OCI-LY7 (cell line): ENCODE data around the gene PALLD. TPM values are rescaled to one million over a fixed set of nuclear protein-coding genes. Genes with fewer than 3 reads are reported as not detected.
"Not testable (repeated sequence)": the region's sequence is repeated elsewhere in the genome, so short reads cannot be mapped to it uniquely, and the experiment has no call there.

ENCODE experiments used
- BruUV-seq: library from RNA; stranded (reverse); fragments of 400-500 nt; replicated peaks from 2 replicates; lab custom pipeline; 2021; lab: Mats Ljungman, UMichigan
- CTCF ChIA-PET: fragments of 300-600 bp; sonication (Branson Sonifier 250); formaldehyde crosslinking; loops from one replicate; lab custom pipeline; 2022; ENCODE audit warnings: antibody characterized with exemption; ENCODE audit not compliant: unreplicated experiment; lab: Charles Lee
- POLR2A ChIA-PET: fragments of 300-600 bp; sonication (Branson Sonifier 250); formaldehyde crosslinking; loops from one replicate; lab custom pipeline; 2022; ENCODE audit warnings: antibody characterized with exemption; lab: Charles Lee
- DNase-seq: peaks from one replicate; pipeline ENCODE4 v3.0.0-alpha.2; 2015; ENCODE audit warnings: low spot score
- H2AFZ ChIP-seq: fragments of 200-600 bp; sonication (generic), shearing (Covaris generic); 2 replicates; pipeline ENCODE4 v1.6.1; 2014; ENCODE audit warnings: mild to moderate bottlenecking, antibody characterized with exemption, low read length, moderate library complexity
- H3K27ac ChIP-seq: fragments of 200-600 bp; sonication (generic); 2 replicates; pipeline ENCODE4 v1.5.1; 2014; ENCODE audit warnings: mixed run types, low read depth, mild to moderate bottlenecking, moderate library complexity, low read length, inconsistent platforms; ENCODE audit not compliant: poor library complexity, severe bottlenecking
- H3K36me3 ChIP-seq: fragments of 200-600 bp; sonication (generic); 2 replicates; pipeline ENCODE4 v1.6.1; 2014; ENCODE audit warnings: mild to moderate bottlenecking, antibody characterized with exemption, low read length, moderate library complexity, mixed read lengths; ENCODE audit not compliant: insufficient read depth
- H3K4me1 ChIP-seq: fragments of 200-600 bp; sonication (generic); 2 replicates; pipeline ENCODE4 v1.5.1; 2014; ENCODE audit warnings: mild to moderate bottlenecking, low read length; ENCODE audit not compliant: insufficient read depth, poor library complexity, severe bottlenecking
- H3K4me2 ChIP-seq: fragments of 200-600 bp; sonication (generic); 2 replicates; pipeline ENCODE4 v1.6.1; 2014; ENCODE audit warnings: mild to moderate bottlenecking, low read length
- H3K4me3 ChIP-seq: fragments of 200-600 bp; sonication (generic); 2 replicates; pipeline ENCODE4 v1.5.1; 2014; ENCODE audit warnings: mild to moderate bottlenecking, low read depth, low read length; ENCODE audit not compliant: poor library complexity, severe bottlenecking
- H3K79me2 ChIP-seq: fragments of 200-600 bp; sonication (generic); 2 replicates; pipeline ENCODE4 v1.6.1; 2016; ENCODE audit warnings: low read depth, mild to moderate bottlenecking, low read length, moderate library complexity, mixed read lengths; ENCODE audit not compliant: insufficient read depth
- H3K9me2 ChIP-seq: fragments of 200-600 bp; sonication (generic); 2 replicates; pipeline ENCODE4 v1.6.1; 2016; ENCODE audit warnings: mild to moderate bottlenecking, low read length, mixed read lengths; ENCODE audit not compliant: insufficient read depth
- H3K9me3 ChIP-seq: fragments of 200-600 bp; sonication (generic); 2 replicates; pipeline ENCODE4 v1.6.1; 2014; ENCODE audit warnings: mild to moderate bottlenecking, mixed run types, low read length, mixed read lengths
- H4K20me1 ChIP-seq: fragments of 200-600 bp; sonication (generic); 2 replicates; pipeline ENCODE4 v1.6.1; 2014; ENCODE audit warnings: mild to moderate bottlenecking, antibody characterized with exemption, low read length, moderate library complexity, mixed read lengths; ENCODE audit not compliant: insufficient read depth
- EZH2phosphoT487 ChIP-seq: fragments of 200-600 bp; sonication (generic); IDR thresholded peaks from 2 replicates; pipeline ENCODE4 v1.6.1; 2018; ENCODE audit warnings: low read depth, borderline replicate concordance, mild to moderate bottlenecking, mixed run types, antibody characterized with exemption, low read length, moderate library complexity, mixed read lengths
- intact Hi-C: fragments of 100-400 bp; cut with micrococcal nuclease; formaldehyde crosslinking; loops from one replicate; pipeline ENCODE4 v1.10.0; 2022; ENCODE audit not compliant: unreplicated experiment
- total RNA-seq, 2 experiments: library from RNA; depleted of rRNA in 1 of 2; stranded (reverse); fragments of >200 nt in 1 of 2; shearing (Covaris generic) in 1 of 2; gene quantifications; 2 replicates each; pipeline ENCODE4 v1.2.3, GENCODE V29; 2014 to 2022
- TF ChIP-seq, protein P1 (sequence below): fragments of 200-600 bp; sonication (generic); conservative IDR thresholded peaks from 2 replicates; pipeline ENCODE4 v1.5.1; 2014; ENCODE audit warnings: mild to moderate bottlenecking, antibody characterized with exemption, low read length, moderate library complexity, mixed read lengths

The PALLD gene
- total RNA-seq, 2 experiments from 2014 or later = 0.73 to 2.8 TPM

DNA sequence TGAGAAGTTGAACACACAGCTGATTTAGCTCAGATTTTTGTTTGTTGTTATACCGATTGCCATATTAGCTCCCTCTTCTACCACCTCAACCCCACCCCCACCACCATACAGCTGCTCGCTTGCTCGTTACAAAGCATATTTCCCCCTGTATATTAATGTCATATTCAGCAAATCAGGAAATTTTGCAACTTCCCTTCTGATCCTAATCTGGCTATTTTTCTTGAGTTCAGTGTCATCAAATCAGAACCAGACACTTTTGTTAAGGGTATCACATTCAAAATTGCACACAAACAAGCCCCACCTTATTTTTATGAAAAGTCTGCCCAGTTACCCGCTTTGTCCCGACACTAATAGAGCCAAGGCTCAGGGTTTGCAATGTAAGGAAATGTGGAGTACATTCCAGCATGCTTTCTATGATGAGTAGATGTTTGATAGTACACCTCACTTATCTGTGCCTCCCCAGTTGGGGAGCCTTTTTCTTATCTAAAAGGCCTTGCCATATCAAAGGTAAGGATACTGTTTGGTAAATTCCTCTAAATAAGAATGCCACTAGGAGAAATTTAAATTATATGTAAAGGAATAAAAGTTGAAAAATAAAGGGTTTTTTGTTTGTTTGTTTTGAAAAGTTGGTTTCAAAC is 301.0 kb downstream of the PALLD start:
- no peak overlapping the region for H2AFZ ChIP-seq
- H3K4me3 ChIP-seq = no peak overlapping the region
- no peaks in the 10 kb centered on the region for H3K9me2 ChIP-seq
- BruUV-seq = no TSS peak
- H3K4me1 ChIP-seq = no peaks in the 10 kb centered on the region
- ChIA-PET CTCF (no interaction called here), POLR2A (interaction anchor here (0.7 kb wide), 1 partner anchor 359 kb away, joined by 3 read pairs; no protein-coding TSS in a partner anchor)
- no peak overlapping the region for H3K27ac ChIP-seq
- H3K79me2 ChIP-seq = no peaks in the 10 kb centered on the region
- H3K4me2 ChIP-seq = no peak overlapping the region
- H3K36me3 ChIP-seq = no peaks in the 10 kb centered on the region
- H3K9me3 ChIP-seq = no peaks in the 10 kb centered on the region
- TF ChIP-seq, protein P1, sequence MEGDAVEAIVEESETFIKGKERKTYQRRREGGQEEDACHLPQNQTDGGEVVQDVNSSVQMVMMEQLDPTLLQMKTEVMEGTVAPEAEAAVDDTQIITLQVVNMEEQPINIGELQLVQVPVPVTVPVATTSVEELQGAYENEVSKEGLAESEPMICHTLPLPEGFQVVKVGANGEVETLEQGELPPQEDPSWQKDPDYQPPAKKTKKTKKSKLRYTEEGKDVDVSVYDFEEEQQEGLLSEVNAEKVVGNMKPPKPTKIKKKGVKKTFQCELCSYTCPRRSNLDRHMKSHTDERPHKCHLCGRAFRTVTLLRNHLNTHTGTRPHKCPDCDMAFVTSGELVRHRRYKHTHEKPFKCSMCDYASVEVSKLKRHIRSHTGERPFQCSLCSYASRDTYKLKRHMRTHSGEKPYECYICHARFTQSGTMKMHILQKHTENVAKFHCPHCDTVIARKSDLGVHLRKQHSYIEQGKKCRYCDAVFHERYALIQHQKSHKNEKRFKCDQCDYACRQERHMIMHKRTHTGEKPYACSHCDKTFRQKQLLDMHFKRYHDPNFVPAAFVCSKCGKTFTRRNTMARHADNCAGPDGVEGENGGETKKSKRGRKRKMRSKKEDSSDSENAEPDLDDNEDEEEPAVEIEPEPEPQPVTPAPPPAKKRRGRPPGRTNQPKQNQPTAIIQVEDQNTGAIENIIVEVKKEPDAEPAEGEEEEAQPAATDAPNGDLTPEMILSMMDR = no peak
- no peak for TF ChIP-seq EZH2phosphoT487
- H4K20me1 ChIP-seq = no peaks in the 10 kb centered on the region
- intact Hi-C loops = no loop called here
- no peak for DNase-seq

DNA sequence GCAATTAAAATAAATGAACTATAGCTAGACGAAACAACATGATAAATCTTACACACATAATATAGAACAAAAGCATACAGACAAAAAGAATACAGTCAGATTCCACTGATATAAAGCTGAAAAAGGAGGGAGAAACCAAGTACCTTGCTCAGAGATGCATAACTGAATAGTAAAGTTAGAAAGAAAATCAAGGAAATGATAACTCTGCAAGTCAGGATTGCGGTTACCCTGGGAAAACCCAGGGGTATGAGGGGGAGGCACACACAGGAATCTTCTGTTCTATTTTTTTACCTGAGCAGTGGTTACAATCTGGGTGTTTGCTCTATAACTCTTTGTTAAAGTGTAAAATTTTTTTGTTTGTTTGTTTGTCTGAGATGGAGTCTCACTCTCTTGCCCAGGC is 304.1 kb downstream of the PALLD start:
- H3K4me1 ChIP-seq = no peaks in the 10 kb centered on the region
- intact Hi-C loops = no loop called here
- no peaks in the 10 kb centered on the region for H3K9me2 ChIP-seq
- no peaks in the 10 kb centered on the region for H3K36me3 ChIP-seq
- H4K20me1 ChIP-seq = no peaks in the 10 kb centered on the region
- no TSS peak for BruUV-seq
- H3K79me2 ChIP-seq = no peaks in the 10 kb centered on the region
- H2AFZ ChIP-seq = no peak overlapping the region
- CTCF ChIA-PET = no interaction called here
- POLR2A ChIA-PET = no interaction called here
- no peak overlapping the region for H3K4me3 ChIP-seq
- H3K4me2 ChIP-seq = no peak overlapping the region
- H3K27ac ChIP-seq = no peak overlapping the region
- no peaks in the 10 kb centered on the region for H3K9me3 ChIP-seq
- no peak for DNase-seq
- TF ChIP-seq, protein P1 = no peak
- TF ChIP-seq EZH2phosphoT487 = no peak

DNA sequence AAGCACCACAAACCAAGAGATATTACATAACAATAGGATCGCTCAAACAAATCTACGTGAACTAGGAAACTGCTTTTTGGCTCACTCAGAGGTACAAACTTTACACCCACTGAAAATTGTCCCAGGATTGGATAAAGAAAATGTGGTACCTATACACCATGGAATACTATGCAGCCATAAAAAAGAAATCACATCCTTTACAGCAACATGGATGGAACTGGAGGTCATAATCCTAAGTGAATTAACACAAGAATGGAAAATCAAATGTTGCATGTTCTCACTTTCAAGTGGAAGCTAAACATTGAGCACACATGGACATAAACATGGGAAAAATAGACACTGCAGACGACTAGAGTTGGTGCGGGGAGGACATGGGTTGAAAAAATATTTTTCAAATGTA is 305.4 kb downstream of the PALLD start:
- Histone ChIP-seq H3K36me3 (no peaks in the 10 kb centered on the region), H4K20me1 (no peaks in the 10 kb centered on the region), H2AFZ (no peak overlapping the region), H3K79me2 (no peaks in the 10 kb centered on the region), H3K9me2 (no peaks in the 10 kb centered on the region), H3K4me3 (no peak overlapping the region), H3K27ac (no peak overlapping the region), H3K4me2 (no peak overlapping the region), H3K4me1 (no peaks in the 10 kb centered on the region), H3K9me3 (no peaks in the 10 kb centered on the region)
- DNase-seq = no peak
- ChIA-PET CTCF (no interaction called here), POLR2A (no interaction called here)
- no peak for TF ChIP-seq EZH2phosphoT487
- TF ChIP-seq, protein P1 = no peak
- BruUV-seq = no TSS peak
- intact Hi-C loops = no loop called here

DNA sequence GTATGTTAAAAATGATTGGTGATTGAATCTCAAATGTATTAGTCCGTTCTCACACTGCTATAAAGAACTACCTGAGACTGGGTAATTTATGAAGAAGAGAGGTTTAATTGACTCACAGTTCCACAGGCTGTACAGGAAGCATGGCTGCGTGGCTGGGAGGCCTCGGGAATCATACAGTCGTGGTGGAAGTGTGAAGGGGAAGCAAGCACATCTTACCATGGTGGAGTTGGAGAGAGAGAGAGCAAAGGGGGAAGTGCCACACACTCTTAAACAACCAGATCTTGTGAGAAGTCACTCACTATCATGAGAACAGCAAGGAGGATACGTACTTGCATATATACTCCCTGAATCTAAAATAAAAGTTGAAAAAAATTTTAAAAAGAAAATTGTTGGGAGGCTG is 306.2 kb downstream of the PALLD start:
- H2AFZ ChIP-seq, H3K4me1 ChIP-seq, CTCF ChIA-PET, H3K9me2 ChIP-seq, DNase-seq, POLR2A ChIA-PET, H3K79me2 ChIP-seq, H3K4me3 ChIP-seq, BruUV-seq, H3K9me3 ChIP-seq, intact Hi-C loops, H3K36me3 ChIP-seq, H3K27ac ChIP-seq, H4K20me1 ChIP-seq, H3K4me2 ChIP-seq: not testable (repeated sequence)
